Inferior parietal cortex (tissue), 1 donor: ENCODE results near the gene TCF12.

ENCODE experiments used
- DNase-seq: peaks from one replicate; pipeline ENCODE4 v3.0.0-alpha.2; 2016; ENCODE audit errors: extremely low spot score

Gene TCF12

GRCh38 chr15:57169643-57170042 is 251.2 kb downstream of the TCF12 start:
- DNase-seq = no peak

GRCh38 chr15:57171426-57171825 is 253.0 kb downstream of the TCF12 start:
- DNase-seq = no peak

GRCh38 chr15:57172925-57173324 is 254.5 kb downstream of the TCF12 start:
- DNase-seq = no peak

- no peak for DNase-seq
Observed at GRCh38 chr15:57183041-57183440, 264.6 kb downstream of the TCF12 start.

- DNase-seq = no peak
Observed at GRCh38 chr15:57183614-57184344, 265.3 kb downstream of the TCF12 start.

- DNase-seq = no peak
Observed at GRCh38 chr15:57184502-57184901, 266.1 kb downstream of the TCF12 start.

- DNase-seq = no peak
Observed at GRCh38 chr15:57185507-57186074, 267.1 kb downstream of the TCF12 start.

GRCh38 chr15:57189466-57189865 is 271.0 kb downstream of the TCF12 start:
- no peak for DNase-seq

GRCh38 chr15:57190208-57190607 is 271.8 kb downstream of the TCF12 start:
- no peak for DNase-seq

GRCh38 chr15:57193161-57193560 is 274.7 kb downstream of the TCF12 start:
- DNase-seq = no peak

GRCh38 chr15:57195326-57195725 is 276.9 kb downstream of the TCF12 start:
- DNase-seq = no peak

- no peak for DNase-seq
Observed at GRCh38 chr15:57196865-57197264, 278.4 kb downstream of the TCF12 start.

GRCh38 chr15:57198131-57198530 is 279.7 kb downstream of the TCF12 start:
- DNase-seq = no peak

GRCh38 chr15:57198654-57199291 is 280.3 kb downstream of the TCF12 start:
- DNase-seq = no peak

- no peak for DNase-seq
Observed at GRCh38 chr15:57201578-57201977, 283.1 kb downstream of the TCF12 start.

- no peak for DNase-seq
Observed at GRCh38 chr15:57203906-57204305, 285.5 kb downstream of the TCF12 start.

GRCh38 chr15:57205027-57205855 is 286.8 kb downstream of the TCF12 start:
- no peak for DNase-seq

- no peak for DNase-seq
Observed at GRCh38 chr15:57205996-57206395, 287.6 kb downstream of the TCF12 start.

- DNase-seq = peak; percentile 79
Observed at GRCh38 chr15:57213862-57214261, 295.4 kb downstream of the TCF12 start.

- no peak for DNase-seq
Observed at GRCh38 chr15:57215326-57215725, 296.9 kb downstream of the TCF12 start.

GRCh38 chr15:57215881-57216280 is 297.4 kb downstream of the TCF12 start:
- no peak for DNase-seq

GRCh38 chr15:57216288-57216687 is 297.8 kb downstream of the TCF12 start:
- DNase-seq = no peak
